Measurements from ENCODE around the gene PRTFDC1. TPM values are rescaled to one million over a fixed set of nuclear protein-coding genes. Genes with fewer than 3 reads are reported as not detected.

The PRTFDC1 gene
- total RNA-seq, 1 donor from 2014 or later: 1.5 TPM

- intact Hi-C loops (cut with micrococcal nuclease): no loop called here
- Histone ChIP-seq H3K9me3 (replicated peaks) (no peaks in the 10 kb centered on the region), H3K4me1 (peaks cover 7% of the 10 kb centered on the region), H3K4me3 (no peak overlapping the region), H3K36me3 (no peaks in the 10 kb centered on the region), H3K27me3 (ENCODE audit: low read depth) (no peaks in the 10 kb centered on the region), H3K27ac (replicated peaks) (no peak overlapping the region)
- DNase-seq: no peak
- no peak for TF ChIP-seq CTCF (IDR thresholded peaks at IDR 0.05; ENCODE audit: borderline replicate concordance)
Observed at GRCh38 chr10:24894728-24895127, 57.7 kb downstream of the PRTFDC1 start.

GRCh38 chr10:24894309-24894708, 58.1 kb downstream of the PRTFDC1 start:
- no peaks in the 10 kb centered on the region for H3K36me3 ChIP-seq
- DNase-seq: no peak
- intact Hi-C loops (cut with micrococcal nuclease): no loop called here
- H3K4me1 ChIP-seq: peaks cover 11% of the 10 kb centered on the region
- H3K4me3 ChIP-seq: no peak overlapping the region
- no peaks in the 10 kb centered on the region for H3K27me3 ChIP-seq (ENCODE audit: low read depth)
- no peaks in the 10 kb centered on the region for H3K9me3 ChIP-seq (replicated peaks)
- no peak for TF ChIP-seq CTCF (IDR thresholded peaks at IDR 0.05; ENCODE audit: borderline replicate concordance)
- H3K27ac ChIP-seq (replicated peaks): no peak overlapping the region

GRCh38 chr10:24893127-24893526, 59.3 kb downstream of the PRTFDC1 start:
- DNase-seq: no peak
- Histone ChIP-seq H3K27ac (replicated peaks) (no peak overlapping the region), H3K4me3 (no peak overlapping the region), H3K36me3 (no peaks in the 10 kb centered on the region), H3K27me3 (ENCODE audit: low read depth) (no peaks in the 10 kb centered on the region), H3K9me3 (replicated peaks) (no peaks in the 10 kb centered on the region), H3K4me1 (peaks cover 11% of the 10 kb centered on the region)
- intact Hi-C loops (cut with micrococcal nuclease): no loop called here
- TF ChIP-seq CTCF (IDR thresholded peaks at IDR 0.05; ENCODE audit: borderline replicate concordance): no peak

GRCh38 chr10:24891823-24892222, 60.6 kb downstream of the PRTFDC1 start:
- Histone ChIP-seq H3K4me3 (no peak overlapping the region), H3K36me3 (no peaks in the 10 kb centered on the region), H3K9me3 (replicated peaks) (no peaks in the 10 kb centered on the region), H3K27me3 (ENCODE audit: low read depth) (no peaks in the 10 kb centered on the region), H3K4me1 (peaks cover 11% of the 10 kb centered on the region), H3K27ac (replicated peaks) (no peak overlapping the region)
- no peak for DNase-seq
- no peak for TF ChIP-seq CTCF (IDR thresholded peaks at IDR 0.05; ENCODE audit: borderline replicate concordance)
- intact Hi-C loops (cut with micrococcal nuclease): no loop called here

DNA sequence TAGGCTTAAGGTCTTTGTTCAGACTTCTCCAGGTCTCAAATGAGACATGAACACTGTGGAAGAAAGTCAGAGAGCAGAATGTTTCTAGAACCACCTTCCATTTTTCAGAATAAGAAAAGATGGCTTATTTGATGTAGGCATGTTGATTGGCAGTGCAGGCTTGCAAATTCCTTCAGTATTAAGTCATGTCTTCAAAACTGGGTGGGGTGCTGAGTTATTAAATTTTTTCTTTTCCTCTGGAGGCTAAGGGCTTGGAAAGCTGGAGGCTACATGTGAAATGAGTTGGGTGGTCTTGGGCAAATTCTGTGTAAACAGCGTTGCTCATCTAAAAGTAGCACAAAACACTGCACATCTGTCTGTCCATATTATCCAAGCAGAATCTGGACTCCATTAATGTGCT, 62.8 kb downstream of the PRTFDC1 start:
- no peak overlapping the region for H3K4me3 ChIP-seq
- no peaks in the 10 kb centered on the region for H3K36me3 ChIP-seq
- no peak for TF ChIP-seq CTCF (IDR thresholded peaks at IDR 0.05; ENCODE audit: borderline replicate concordance)
- intact Hi-C loops (cut with micrococcal nuclease): no loop called here
- no peak for DNase-seq
- no peaks in the 10 kb centered on the region for H3K27me3 ChIP-seq (ENCODE audit: low read depth)
- no peak overlapping the region for H3K27ac ChIP-seq (replicated peaks)
- peaks cover 11% of the 10 kb centered on the region for H3K4me1 ChIP-seq
- no peaks in the 10 kb centered on the region for H3K9me3 ChIP-seq (replicated peaks)

GRCh38 chr10:24887855-24888231, 64.6 kb downstream of the PRTFDC1 start:
- DNase-seq: no peak
- intact Hi-C loops (cut with micrococcal nuclease): no loop called here
- Histone ChIP-seq H3K36me3 (no peaks in the 10 kb centered on the region), H3K4me1 (peaks cover 11% of the 10 kb centered on the region), H3K4me3 (no peak overlapping the region), H3K27me3 (ENCODE audit: low read depth) (no peaks in the 10 kb centered on the region), H3K9me3 (replicated peaks) (no peaks in the 10 kb centered on the region), H3K27ac (replicated peaks) (no peak overlapping the region)
- no peak for TF ChIP-seq CTCF (IDR thresholded peaks at IDR 0.05; ENCODE audit: borderline replicate concordance)
